Heart left ventricle (tissue), 13 donors: ENCODE data around the gene MAPKAP1.
"Not testable (repeated sequence)": the region's sequence is repeated elsewhere in the genome, so short reads cannot be mapped to it uniquely, and the experiment has no call there.

Experiments
- CTCF ChIP-seq, 12 donors: fragments of 200-600 bp; sonication (generic) in 4 of 12; IDR thresholded peaks; one replicate each; pipeline versions ENCODE4 v1.5.0 to v1.8.0; 2018 to 2022; ENCODE audit warnings: antibody characterized with exemption in 12 of 12, mild to moderate bottlenecking in 5 of 12
- POLR2A ChIP-seq, 2 donors: fragments of 450-650 bp; IDR thresholded peaks; one replicate each; pipeline ENCODE4 v1.6.1; 2017; ENCODE audit warnings: antibody characterized with exemption in 2 of 2, mild to moderate bottlenecking in 2 of 2, moderate library complexity in 2 of 2
- donor health status: ischemic (EF 13 %, LVEDD 7.1; RV severe dilation, severe dysfunction).
- donor health status: DM: no; HTN: yes; CAD: no.
- donor health status: DM: no; HTN: no; CAD: no.
- donor health status: ischemic (EF 25% LVEDD 6.9; RV normal size, moderate dysfunction).
- donor health status: ischemic (EF 25% LVEDD 5.7; RV mildly dilated, moderate dysfunction).
- donor health status: ischemic (EF 35%, LVEDD 5.7; RV mildly dilated, moderate dysfunction).
- donor health status: nonischemic (EF 11% LVEDD 7.7; RV severe dilation, severe dysfunction).
- donor health status: DM: yes; HTN: yes; CAD: no.
- donor health status: PGD.
- donor health status: ischemic (EF 29% LVEDD 5.4; RV normal size, mild dysfunction).
- donor health status: nonischemic (EF 23%, LVEDD 6.1; RV moderate dilation, normal function).

- TF ChIP-seq CTCF, POLR2A (IDR thresholded peaks at IDR 0.05): not testable (repeated sequence)
Observed at GRCh38 chr9:125571824-125572223, 135.2 kb downstream of the MAPKAP1 start.
